Activated T-helper 1 cell treated with Interleukin-2 at 50 U/mL for 16 hours (primary cell): ENCODE data around the gene HACD2.
"Not testable (repeated sequence)": the region's sequence is repeated elsewhere in the genome, so short reads cannot be mapped to it uniquely, and the experiment has no call there.

Experiments used
- DNase-seq: peaks from one replicate; pipeline ENCODE4 v3.0.0-alpha.2; 2020; ENCODE audit warnings: low read depth

HACD2 gene

DNA sequence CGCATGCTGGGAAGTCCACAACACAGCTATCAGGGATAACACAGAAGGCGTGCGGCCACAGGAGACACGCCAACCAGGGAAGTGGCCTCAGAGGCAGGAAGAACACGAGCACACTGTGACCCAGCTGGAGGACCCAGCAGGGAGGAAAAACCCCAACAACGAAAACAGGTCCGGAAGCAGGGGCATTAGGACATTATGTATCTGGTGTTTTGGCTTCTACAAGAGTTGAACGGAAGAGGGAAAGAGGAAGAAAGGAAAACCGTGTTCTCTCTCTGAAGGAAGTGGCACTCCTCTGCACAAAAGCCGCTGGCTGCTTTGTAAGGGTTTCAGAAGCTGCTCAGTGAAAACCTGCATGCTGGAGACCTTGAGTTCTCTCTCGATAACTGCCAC, 61.8 kb downstream of the HACD2 start:
- DNase-seq: no peak

DNA sequence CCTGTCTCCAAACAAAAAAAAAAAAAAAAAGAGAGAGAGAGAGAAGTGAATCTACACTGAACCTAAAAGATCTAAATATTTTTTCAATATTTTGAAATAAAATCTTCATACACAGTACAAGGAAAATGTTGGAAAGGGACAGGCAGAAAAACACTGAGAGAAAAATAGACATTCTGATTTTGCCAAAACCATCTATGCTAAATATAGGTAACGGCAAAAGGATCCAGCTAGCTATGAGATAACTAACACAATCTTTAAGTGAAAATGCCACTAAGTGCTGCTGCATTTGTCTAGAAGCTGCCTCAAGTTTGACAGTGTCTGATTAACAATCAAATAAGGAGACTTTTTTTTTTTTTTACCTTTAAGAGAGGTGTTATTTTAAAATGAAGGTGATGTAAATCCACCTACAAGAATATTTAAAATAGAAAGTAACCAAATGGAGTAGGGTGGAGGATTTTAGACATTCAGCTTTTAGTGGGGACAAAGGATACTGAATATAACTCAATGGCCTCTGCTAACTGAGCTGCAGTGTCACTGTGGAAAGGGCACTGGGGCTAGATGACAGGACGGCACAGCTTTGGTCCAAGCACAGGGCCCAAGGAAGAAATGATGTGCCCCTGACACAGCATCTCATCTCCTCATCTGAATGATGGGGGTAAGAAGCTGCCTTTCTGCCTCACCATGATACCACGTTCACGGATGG, 62.4 kb downstream of the HACD2 start:
- no peak for DNase-seq

- no peak for DNase-seq
These were observed 63.5 kb downstream of the HACD2 start for GRCh38 chr3:123521179-123521969.

DNA sequence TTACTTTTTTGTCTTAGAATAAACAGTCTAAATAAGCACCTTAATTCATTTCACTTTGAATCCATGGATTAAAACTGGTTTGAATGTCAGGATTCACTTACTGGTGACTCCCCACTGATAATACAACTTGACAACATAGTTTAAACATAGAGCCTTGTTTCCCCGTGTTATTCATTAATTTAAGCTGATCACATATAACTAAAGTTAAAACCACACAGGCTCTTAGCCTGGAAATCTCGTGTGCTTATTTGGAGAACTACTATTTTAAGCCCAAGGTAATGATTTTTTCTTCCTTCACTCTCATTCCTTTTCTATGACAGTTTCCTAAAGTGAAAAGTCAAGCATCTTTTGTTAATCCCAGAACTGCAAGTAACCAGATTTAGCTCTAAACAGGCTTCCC, 64.2 kb downstream of the HACD2 start:
- no peak for DNase-seq

- DNase-seq: no peak
These were observed 65.9 kb downstream of the HACD2 start for GRCh38 chr3:123518892-123519485.

DNA sequence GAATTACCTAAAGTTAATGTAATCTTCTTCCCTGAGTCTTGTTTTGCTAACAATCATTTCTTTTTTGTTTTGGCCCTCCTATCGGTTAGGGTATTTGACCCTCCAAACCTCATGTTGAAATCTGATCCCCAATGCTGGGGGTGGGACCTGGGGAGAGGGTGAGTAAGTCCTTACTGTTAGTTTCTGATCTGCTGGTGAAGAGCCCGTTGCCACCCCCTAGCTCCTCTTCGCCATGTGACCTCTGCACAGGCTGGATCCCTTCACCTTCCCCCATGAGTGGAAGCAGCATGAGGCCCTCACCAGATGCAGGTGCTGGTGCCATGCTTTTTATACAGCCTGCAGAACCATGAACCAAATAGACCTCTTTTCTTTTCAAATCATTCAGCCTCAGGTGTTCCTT, 73.1 kb downstream of the HACD2 start:
- no peak for DNase-seq

- DNase-seq: no peak
These were observed 73.8 kb downstream of the HACD2 start for GRCh38 chr3:123511084-123511483.

GRCh38 chr3:123508178-123508577, 76.7 kb downstream of the HACD2 start:
- no peak for DNase-seq

GRCh38 chr3:123505820-123506219, 79.0 kb downstream of the HACD2 start:
- no peak for DNase-seq

- no peak for DNase-seq
These were observed 81.7 kb downstream of the HACD2 start for GRCh38 chr3:123503203-123503602.

DNA sequence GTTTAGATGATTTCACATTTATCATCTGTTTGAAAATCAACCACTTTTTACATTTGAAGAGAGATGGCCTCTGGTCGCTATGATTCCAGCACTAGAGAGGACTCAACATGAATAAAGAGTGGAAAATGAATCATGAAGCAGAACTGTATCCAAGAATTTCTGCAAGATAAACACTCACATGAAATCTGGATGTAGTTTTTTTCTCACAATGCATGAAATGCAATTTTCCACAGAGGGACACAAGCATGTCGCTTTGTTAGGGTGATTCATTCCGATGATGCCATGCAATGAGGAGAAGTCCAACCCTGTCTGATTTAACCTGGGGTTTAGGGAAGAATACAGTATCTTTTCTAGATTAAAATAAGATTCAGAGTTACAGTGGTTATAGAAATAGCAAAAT, 85.5 kb downstream of the HACD2 start:
- DNase-seq: no peak

DNA sequence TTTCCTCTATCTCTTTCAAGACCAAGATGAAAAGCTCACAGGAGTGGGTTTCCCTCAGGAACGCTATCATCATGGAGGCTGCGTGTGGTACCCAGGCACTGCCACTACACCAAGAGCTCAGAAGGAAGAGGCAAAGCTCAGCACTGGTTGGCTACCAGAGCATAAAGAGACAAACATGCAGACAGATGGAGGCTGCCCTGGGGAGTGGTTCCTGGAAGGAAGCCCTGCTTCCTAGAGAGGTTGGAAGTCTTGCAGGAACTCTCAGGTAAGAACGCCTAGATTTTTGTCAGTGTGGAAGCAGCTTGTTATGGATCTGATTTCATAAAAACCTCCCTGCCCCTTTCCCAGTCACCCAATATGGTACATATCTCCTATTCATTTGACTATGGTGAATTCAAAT, 86.1 kb downstream of the HACD2 start:
- no peak for DNase-seq

DNA sequence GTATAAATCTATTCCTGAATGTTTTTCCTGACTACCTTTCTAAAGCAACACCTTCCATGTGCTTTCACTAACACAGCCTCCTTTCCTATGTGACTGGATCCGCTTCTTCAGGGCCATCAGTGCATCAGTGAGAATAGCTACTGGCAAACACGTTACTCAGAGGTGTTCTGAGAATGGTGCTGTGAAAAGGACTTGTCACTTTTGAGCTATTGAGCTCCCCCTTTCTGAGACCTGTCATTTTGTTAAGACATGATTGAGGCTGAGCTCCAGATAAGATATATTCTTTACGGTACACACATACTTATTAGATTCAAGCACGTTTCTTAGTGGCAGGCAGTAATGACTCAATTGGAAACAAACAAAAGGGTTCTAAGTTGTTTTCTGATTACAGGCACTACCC, 90.9 kb downstream of the HACD2 start:
- DNase-seq: no peak

GRCh38 chr3:123491966-123492587, 92.8 kb downstream of the HACD2 start:
- no peak for DNase-seq

GRCh38 chr3:123489400-123490004, 95.4 kb downstream of the HACD2 start:
- no peak for DNase-seq

- no peak for DNase-seq
These were observed 96.1 kb downstream of the HACD2 start for GRCh38 chr3:123488645-123489347.

DNA sequence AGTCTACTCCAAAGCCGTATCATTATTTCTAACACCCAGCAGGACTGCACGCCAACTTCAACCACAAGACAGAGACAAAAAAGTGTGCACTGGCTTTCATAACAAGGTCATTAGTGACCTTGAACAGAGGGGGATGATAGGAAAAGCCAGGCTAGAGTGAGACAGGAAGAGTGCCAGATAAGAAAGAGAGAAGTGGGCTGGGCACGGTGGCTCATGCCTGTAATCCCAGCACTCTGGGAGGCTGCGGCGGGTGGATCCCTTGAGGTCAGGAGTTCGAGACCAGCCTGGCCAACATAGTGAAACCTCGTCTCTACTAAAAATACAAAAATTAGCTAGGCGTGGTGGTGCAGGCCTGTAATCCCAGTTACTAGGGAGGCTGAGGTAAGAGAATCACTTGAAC, 97.8 kb downstream of the HACD2 start:
- not testable (repeated sequence) for DNase-seq

DNA sequence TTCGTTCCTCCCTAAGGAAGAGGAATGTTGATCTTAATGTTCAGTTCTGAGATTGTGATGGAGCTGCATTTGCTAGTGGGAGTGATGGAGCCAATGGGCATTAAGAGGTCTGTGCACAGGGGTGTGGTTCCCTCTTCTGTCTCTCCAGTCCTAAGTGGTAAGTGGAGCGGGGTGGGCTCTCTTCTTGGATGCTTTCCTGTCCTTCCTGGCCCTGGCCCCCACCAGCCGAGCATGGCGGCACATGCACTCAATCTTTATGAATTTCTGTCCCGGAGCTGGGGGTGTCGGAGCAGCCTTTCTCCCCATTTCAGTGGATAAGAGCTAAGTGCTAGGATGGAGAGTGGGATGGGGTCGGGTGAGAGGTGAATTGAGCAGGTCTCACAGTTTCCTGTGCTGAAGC, 98.4 kb downstream of the HACD2 start:
- no peak for DNase-seq

- no peak for DNase-seq
These were observed 99.3 kb downstream of the HACD2 start for GRCh38 chr3:123485551-123485950.

- DNase-seq: no peak
These were observed 101.7 kb downstream of the HACD2 start for GRCh38 chr3:123483146-123483545.

- DNase-seq: no peak
These were observed 103.0 kb downstream of the HACD2 start for GRCh38 chr3:123481722-123482457.
